Measurements from ENCODE around the gene PRELID3B. TPM values are rescaled to one million over a fixed set of nuclear protein-coding genes. Genes with fewer than 3 reads are reported as not detected.
"Not testable (repeated sequence)": the region's sequence is repeated elsewhere in the genome, so short reads cannot be mapped to it uniquely, and the experiment has no call there.

The PRELID3B gene
- total RNA-seq, 1 donor from 2014 or later: 47.2 TPM

DNA sequence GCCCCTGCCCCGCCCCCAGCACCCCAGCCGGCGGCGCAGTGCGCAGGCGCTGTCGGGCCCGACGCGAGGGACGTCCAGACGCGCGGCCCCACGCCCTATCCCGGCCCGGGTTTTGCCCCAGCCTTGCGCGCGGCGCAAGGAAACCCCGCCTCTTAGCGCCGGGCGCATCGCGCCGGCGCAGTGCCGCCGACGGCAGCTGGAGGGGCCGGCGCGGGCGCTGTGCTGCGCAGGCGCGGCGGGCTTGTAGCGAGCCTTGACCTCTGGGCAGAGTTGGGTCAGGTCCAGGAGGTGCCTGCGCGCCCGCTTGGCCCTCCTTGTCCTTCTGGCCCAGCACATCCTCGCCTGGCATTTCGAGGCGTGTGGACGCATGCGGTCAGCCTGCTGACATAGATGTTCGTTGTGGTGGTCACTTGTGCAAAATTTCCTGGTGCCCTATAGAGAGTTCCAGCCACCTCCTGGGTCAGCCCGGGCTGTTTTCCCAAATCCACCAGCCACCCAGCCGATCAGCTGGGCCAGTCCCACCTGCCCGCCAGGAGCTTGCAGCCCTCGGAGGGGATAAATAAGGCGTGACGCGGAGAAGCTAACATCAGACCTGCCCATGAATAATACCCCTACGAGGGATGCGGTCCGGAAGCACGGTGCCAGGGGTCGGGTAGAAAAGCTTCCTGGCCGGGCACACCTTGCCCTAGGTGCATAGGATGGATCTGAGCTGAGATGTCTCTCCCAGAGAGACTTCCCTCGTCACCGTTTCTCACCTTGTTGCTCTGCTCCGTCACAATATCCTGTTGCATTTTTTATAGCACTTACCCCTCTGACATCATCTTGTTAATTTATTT lies 428 bp upstream of the PRELID3B start:
- intact Hi-C loops (cut with DNase I): no loop called here
- TF ChIP-seq, protein P1, sequence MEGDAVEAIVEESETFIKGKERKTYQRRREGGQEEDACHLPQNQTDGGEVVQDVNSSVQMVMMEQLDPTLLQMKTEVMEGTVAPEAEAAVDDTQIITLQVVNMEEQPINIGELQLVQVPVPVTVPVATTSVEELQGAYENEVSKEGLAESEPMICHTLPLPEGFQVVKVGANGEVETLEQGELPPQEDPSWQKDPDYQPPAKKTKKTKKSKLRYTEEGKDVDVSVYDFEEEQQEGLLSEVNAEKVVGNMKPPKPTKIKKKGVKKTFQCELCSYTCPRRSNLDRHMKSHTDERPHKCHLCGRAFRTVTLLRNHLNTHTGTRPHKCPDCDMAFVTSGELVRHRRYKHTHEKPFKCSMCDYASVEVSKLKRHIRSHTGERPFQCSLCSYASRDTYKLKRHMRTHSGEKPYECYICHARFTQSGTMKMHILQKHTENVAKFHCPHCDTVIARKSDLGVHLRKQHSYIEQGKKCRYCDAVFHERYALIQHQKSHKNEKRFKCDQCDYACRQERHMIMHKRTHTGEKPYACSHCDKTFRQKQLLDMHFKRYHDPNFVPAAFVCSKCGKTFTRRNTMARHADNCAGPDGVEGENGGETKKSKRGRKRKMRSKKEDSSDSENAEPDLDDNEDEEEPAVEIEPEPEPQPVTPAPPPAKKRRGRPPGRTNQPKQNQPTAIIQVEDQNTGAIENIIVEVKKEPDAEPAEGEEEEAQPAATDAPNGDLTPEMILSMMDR (IDR thresholded peaks at IDR 0.05): no peak
- Histone ChIP-seq H3K4me1 (peaks cover 35% of the 10 kb centered on the region), H3K36me3 (peaks cover 4% of the 10 kb centered on the region), H3K9me3 (no peaks in the 10 kb centered on the region), H3K4me3 (peak overlapping the region; percentile 92), H3K27me3 (no peaks in the 10 kb centered on the region), H3K27ac (peak overlapping the region; percentile 81)
- ATAC-seq: peak; percentile 98
- DNase-seq: peak; percentile 98

DNA sequence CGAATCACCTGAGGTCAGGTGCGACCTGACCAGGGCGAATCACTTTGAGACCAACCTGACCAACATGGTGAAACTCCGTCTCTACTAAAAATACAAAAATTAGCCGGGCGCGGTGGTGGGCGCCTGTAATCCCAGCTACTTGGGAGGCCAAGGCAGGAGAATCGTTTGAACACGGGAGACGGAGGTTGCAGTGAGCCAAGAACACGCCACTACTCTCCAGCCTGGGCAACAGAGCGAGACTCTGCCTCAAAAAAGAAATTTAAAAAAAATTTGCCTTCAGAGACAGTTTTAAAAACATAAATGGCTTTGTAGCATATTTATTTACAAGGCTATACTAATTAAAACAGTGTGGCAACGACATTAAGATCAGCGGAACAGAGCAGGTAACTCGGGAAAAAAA lies 1.1 kb downstream of the PRELID3B start:
- H3K27me3 ChIP-seq; DNase-seq; H3K9me3 ChIP-seq; intact Hi-C loops (cut with DNase I); ATAC-seq: not testable (repeated sequence)
- H3K4me3 ChIP-seq: peak overlapping the region; percentile 92
- H3K27ac ChIP-seq: peak overlapping the region; percentile 80
- peaks cover 19% of the 10 kb centered on the region for H3K36me3 ChIP-seq
- H3K4me1 ChIP-seq: peaks cover 35% of the 10 kb centered on the region

DNA sequence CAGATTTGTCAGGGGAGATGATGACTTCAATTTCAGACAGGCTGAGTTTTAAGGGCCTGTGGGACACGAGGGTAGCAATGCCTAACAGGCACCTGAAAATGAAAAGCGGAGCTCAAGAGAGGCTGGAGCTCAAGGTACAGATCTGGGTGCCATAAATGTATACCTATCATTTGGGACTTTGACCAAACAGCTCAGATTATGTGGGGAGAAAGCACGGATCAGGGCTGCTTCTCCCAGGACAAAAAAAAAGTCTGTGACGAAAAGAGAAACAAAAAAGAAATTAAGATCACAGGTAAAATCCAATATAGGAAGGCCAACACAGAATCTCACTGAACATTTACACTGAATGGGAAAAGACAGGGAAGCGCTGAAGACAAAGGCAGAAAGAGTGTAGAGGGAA lies 1.9 kb downstream of the PRELID3B start:
- DNase-seq: no peak
- Histone ChIP-seq H3K9me3 (no peaks in the 10 kb centered on the region), H3K27me3 (no peaks in the 10 kb centered on the region), H3K4me1 (peaks cover 35% of the 10 kb centered on the region), H3K27ac (no peak overlapping the region), H3K36me3 (peaks cover 28% of the 10 kb centered on the region), H3K4me3 (no peak overlapping the region)
- TF ChIP-seq, protein P1 (IDR thresholded peaks at IDR 0.05): no peak
- no peak for ATAC-seq
- intact Hi-C loops (cut with DNase I): no loop called here

- Histone ChIP-seq H3K4me3 (no peak overlapping the region), H3K27me3 (no peaks in the 10 kb centered on the region), H3K27ac (no peak overlapping the region), H3K9me3 (no peaks in the 10 kb centered on the region), H3K36me3 (peaks cover 42% of the 10 kb centered on the region), H3K4me1 (peaks cover 35% of the 10 kb centered on the region)
- TF ChIP-seq, protein P1 (IDR thresholded peaks at IDR 0.05): no peak
- intact Hi-C loops (cut with DNase I): no loop called here
- DNase-seq (no peak), ATAC-seq (no peak)
Measured at GRCh38 chr20:59039233-59039632, 3.4 kb downstream of the PRELID3B start.

DNA sequence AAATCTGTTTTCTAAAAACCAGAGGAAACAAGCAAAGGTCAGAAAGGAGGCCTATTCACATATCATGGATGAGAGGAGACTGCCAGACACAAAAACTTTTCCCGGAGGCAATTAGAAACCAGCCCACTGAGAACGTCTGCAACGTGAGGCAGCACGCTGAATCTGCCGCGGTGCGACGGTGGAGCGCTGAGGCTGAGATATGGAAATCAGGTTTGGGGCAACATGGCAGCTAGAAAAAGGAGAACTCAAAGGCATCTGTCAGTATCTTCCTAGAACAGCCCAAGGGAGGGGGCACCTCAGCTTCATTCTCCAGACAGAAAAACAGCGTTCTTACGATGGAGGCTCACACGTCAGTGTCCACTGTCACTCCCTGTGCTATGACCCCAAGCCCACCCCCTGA lies 5.2 kb downstream of the PRELID3B start:
- Histone ChIP-seq H3K4me3 (no peak overlapping the region), H3K27me3 (no peaks in the 10 kb centered on the region), H3K36me3 (peaks cover 48% of the 10 kb centered on the region), H3K27ac (no peak overlapping the region), H3K4me1 (peaks cover 31% of the 10 kb centered on the region), H3K9me3 (no peaks in the 10 kb centered on the region)
- intact Hi-C loops (cut with DNase I): no loop called here
- ATAC-seq: no peak
- TF ChIP-seq, protein P1 (IDR thresholded peaks at IDR 0.05): no peak
- DNase-seq: no peak

DNA sequence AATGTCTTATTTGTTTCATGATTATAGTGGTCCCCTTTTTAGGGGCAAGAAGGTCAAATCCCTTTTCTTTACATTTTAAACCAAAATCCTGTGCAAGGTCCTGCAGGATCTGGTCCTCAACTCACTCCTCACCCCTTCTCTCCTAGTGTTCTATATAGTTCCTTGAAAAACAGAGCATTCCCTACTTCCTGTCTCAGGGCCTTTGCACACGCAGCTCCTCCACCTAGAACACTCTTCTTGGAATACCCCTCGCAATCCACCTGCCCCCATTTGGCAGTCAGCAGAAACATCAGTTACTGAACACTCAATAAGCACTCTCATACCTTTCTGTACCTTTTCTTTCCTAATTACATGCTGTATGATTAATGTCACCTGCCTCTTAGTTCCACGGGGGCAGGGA lies 7.2 kb downstream of the PRELID3B start:
- intact Hi-C loops (cut with DNase I): no loop called here
- Histone ChIP-seq H3K27ac (no peak overlapping the region), H3K4me3 (no peak overlapping the region), H3K27me3 (no peaks in the 10 kb centered on the region), H3K36me3 (peaks cover 54% of the 10 kb centered on the region), H3K9me3 (no peaks in the 10 kb centered on the region), H3K4me1 (peaks cover 27% of the 10 kb centered on the region)
- ATAC-seq: no peak
- DNase-seq: no peak
- TF ChIP-seq, protein P1 (IDR thresholded peaks at IDR 0.05): no peak
